DOHH2 (cell line): ENCODE results near the gene KRT38.

Source experiments
- H3F3A ChIP-seq: fragments of 200-600 bp; sonication (generic), shearing (Covaris generic); 2 replicates; pipeline ENCODE4 v1.6.0; 2016; ENCODE audit warnings: antibody characterized with exemption, mild to moderate bottlenecking; ENCODE audit not compliant: control insufficient read depth, insufficient read depth
- H3K27ac ChIP-seq: fragments of 200-600 bp; sonication (generic); 2 replicates; pipeline ENCODE4 v1.5.1; 2014; ENCODE audit warnings: low read depth, mild to moderate bottlenecking, low read length, moderate library complexity
- H3K27me3 ChIP-seq: fragments of 200-600 bp; sonication (generic); 2 replicates; pipeline ENCODE4 v1.6.1; 2014; ENCODE audit warnings: mild to moderate bottlenecking, low read length, mixed read lengths; ENCODE audit not compliant: control insufficient read depth
- H3K36me3 ChIP-seq: fragments of 200-600 bp; sonication (generic); 2 replicates; pipeline ENCODE4 v1.6.1; 2014; ENCODE audit warnings: mild to moderate bottlenecking, low read length, moderate library complexity, mixed read lengths; ENCODE audit not compliant: control insufficient read depth
- H3K4me1 ChIP-seq: fragments of 200-600 bp; sonication (generic); 2 replicates; pipeline ENCODE4 v1.6.1; 2014; ENCODE audit warnings: mild to moderate bottlenecking, low read length, mixed read lengths; ENCODE audit not compliant: control insufficient read depth
- H3K4me2 ChIP-seq: fragments of 200-600 bp; sonication (generic); 2 replicates; pipeline ENCODE4 v1.6.0; 2014; ENCODE audit warnings: mild to moderate bottlenecking, low read length, moderate library complexity
- H3K4me3 ChIP-seq: fragments of 200-600 bp; sonication (generic); 2 replicates; pipeline ENCODE4 v1.5.1; 2014; ENCODE audit warnings: mild to moderate bottlenecking, low read length, mixed read lengths
- H3K79me2 ChIP-seq: fragments of 200-600 bp; sonication (generic); 2 replicates; pipeline ENCODE4 v1.6.1; 2014; ENCODE audit warnings: mild to moderate bottlenecking, low read length, mixed read lengths; ENCODE audit not compliant: control insufficient read depth
- H3K9me2 ChIP-seq: fragments of 200-600 bp; sonication (generic); replicated peaks from 2 replicates; pipeline ENCODE4 v1.6.1; 2014; ENCODE audit warnings: mild to moderate bottlenecking, low read length, mixed read lengths; ENCODE audit not compliant: control insufficient read depth
- H3K9me3 ChIP-seq: fragments of 200-600 bp; sonication (generic); 2 replicates; pipeline ENCODE4 v1.6.1; 2014; ENCODE audit warnings: antibody characterized with exemption, low read length, mixed read lengths; ENCODE audit not compliant: control insufficient read depth, insufficient read depth
- H4K20me1 ChIP-seq: fragments of 200-600 bp; sonication (generic); 2 replicates; pipeline ENCODE4 v1.6.0; 2014; ENCODE audit warnings: low read depth, mild to moderate bottlenecking, antibody characterized with exemption, low read length, moderate library complexity; ENCODE audit not compliant: control insufficient read depth, insufficient read depth
- EZH2phosphoT487 ChIP-seq: fragments of 200-600 bp; sonication (generic); IDR thresholded peaks from 2 replicates; pipeline ENCODE4 v1.6.1; 2017; ENCODE audit warnings: borderline replicate concordance, mild to moderate bottlenecking, antibody characterized with exemption, low read length, moderate library complexity, mixed read lengths
- TF ChIP-seq, protein P1 (sequence below): fragments of 200-600 bp; sonication (generic); IDR thresholded peaks from one replicate; pipeline ENCODE4 v1.5.1; 2014; ENCODE audit warnings: antibody characterized with exemption, mild to moderate bottlenecking, low read depth, low read length; ENCODE audit not compliant: poor library complexity, severe bottlenecking

The KRT38 gene

DNA sequence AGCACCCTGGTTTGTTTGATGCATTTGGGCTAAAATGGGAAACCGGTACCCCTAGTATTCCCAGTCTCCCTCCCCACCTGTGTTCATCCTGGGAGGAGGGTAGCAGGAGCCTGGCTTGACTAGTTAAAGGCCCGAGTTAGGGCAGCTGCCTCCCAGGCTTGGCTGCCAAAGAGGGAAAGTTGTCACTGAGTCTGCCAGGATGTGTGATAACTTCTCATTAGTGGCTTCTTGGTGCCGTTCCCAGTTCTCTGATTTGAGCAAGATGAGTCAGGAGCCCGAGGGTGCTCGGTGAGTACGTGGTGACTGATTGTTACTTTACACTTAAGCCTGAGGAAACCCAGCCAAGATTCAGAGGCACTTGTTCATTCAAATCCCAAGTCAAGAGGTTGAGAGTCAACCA is 23.9 kb upstream of the KRT38 start:
- no peak overlapping the region for H3K27ac ChIP-seq
- no peaks in the 10 kb centered on the region for H3K27me3 ChIP-seq
- H3K4me2 ChIP-seq = no peak overlapping the region

DNA sequence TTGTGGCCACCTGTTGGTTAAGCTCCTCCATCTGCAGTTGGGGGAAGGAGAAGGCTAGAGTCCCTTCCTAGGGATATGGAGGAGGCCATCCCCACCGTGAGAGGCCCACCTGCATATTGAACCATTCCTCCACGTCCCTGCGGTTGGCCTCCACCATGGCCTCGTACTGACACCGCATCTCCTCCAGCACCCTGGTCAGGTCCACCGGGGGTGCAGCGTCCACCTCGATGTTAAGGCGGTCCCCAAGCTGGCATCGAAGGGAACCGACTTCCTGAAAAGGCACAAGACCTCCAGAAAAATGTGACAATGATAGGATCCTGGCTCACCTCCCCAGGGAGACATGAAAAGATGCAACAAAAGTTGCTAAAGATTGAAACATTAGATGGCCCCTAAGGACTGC is 23.4 kb upstream of the KRT38 start:
- Histone ChIP-seq H3K79me2 (no peaks in the 10 kb centered on the region), H3K4me2 (no peak overlapping the region), H3K9me2 (no peaks in the 10 kb centered on the region), H4K20me1 (no peaks in the 10 kb centered on the region), H3K27ac (no peak overlapping the region), H3K4me1 (no peaks in the 10 kb centered on the region), H3K27me3 (0 out of 2 replicates have a peak, but pooled peaks cover under 1% of the 10 kb centered on the region), H3K36me3 (no peaks in the 10 kb centered on the region), H3F3A (no peaks in the 10 kb centered on the region), H3K9me3 (no peaks in the 10 kb centered on the region), H3K4me3 (no peak overlapping the region)
- TF ChIP-seq EZH2phosphoT487 = no peak

More for the DNA sequence above, 23.9 kb upstream of the KRT38 start:
- no peak overlapping the region for H3K4me3 ChIP-seq
- H3K9me3 ChIP-seq = no peaks in the 10 kb centered on the region
- H3K4me1 ChIP-seq = no peaks in the 10 kb centered on the region
- H3K36me3 ChIP-seq = no peaks in the 10 kb centered on the region
- H3F3A ChIP-seq = no peaks in the 10 kb centered on the region
- H3K79me2 ChIP-seq = no peaks in the 10 kb centered on the region
- TF ChIP-seq, protein P1, sequence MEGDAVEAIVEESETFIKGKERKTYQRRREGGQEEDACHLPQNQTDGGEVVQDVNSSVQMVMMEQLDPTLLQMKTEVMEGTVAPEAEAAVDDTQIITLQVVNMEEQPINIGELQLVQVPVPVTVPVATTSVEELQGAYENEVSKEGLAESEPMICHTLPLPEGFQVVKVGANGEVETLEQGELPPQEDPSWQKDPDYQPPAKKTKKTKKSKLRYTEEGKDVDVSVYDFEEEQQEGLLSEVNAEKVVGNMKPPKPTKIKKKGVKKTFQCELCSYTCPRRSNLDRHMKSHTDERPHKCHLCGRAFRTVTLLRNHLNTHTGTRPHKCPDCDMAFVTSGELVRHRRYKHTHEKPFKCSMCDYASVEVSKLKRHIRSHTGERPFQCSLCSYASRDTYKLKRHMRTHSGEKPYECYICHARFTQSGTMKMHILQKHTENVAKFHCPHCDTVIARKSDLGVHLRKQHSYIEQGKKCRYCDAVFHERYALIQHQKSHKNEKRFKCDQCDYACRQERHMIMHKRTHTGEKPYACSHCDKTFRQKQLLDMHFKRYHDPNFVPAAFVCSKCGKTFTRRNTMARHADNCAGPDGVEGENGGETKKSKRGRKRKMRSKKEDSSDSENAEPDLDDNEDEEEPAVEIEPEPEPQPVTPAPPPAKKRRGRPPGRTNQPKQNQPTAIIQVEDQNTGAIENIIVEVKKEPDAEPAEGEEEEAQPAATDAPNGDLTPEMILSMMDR = no peak
- TF ChIP-seq EZH2phosphoT487 = no peak
- no peaks in the 10 kb centered on the region for H4K20me1 ChIP-seq
- H3K9me2 ChIP-seq = no peaks in the 10 kb centered on the region

DNA sequence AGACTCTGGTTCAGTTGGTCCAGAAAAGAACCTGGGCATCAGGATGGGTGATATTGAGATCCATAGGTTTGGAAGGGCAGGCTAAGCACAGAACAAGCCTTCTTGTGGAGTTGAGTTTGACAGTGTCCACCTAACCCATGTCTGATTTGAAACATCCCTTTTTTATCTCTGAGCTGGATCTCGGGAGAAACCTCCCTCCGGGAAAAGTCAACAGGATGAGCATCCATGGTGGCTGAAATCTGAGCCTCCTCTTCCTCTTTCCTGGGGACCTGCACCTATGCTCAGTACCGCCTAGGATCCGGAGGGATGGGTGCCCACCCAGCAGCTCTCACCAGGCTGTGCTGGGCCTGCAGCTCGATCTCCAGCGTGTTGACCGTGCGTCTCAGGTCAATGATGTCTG is 23.0 kb upstream of the KRT38 start:
- no peaks in the 10 kb centered on the region for H3K9me3 ChIP-seq
- 0 out of 2 replicates have a peak, but pooled peaks cover 3% of the 10 kb centered on the region for H3K27me3 ChIP-seq
- H4K20me1 ChIP-seq = no peaks in the 10 kb centered on the region
- H3K79me2 ChIP-seq = no peaks in the 10 kb centered on the region
- H3K27ac ChIP-seq = no peak overlapping the region
- TF ChIP-seq, protein P1 = no peak
- TF ChIP-seq EZH2phosphoT487 = no peak
- H3K9me2 ChIP-seq = no peaks in the 10 kb centered on the region
- no peaks in the 10 kb centered on the region for H3K36me3 ChIP-seq
- H3K4me1 ChIP-seq = no peaks in the 10 kb centered on the region
- no peak overlapping the region for H3K4me3 ChIP-seq
- H3F3A ChIP-seq = no peaks in the 10 kb centered on the region
- no peak overlapping the region for H3K4me2 ChIP-seq

DNA sequence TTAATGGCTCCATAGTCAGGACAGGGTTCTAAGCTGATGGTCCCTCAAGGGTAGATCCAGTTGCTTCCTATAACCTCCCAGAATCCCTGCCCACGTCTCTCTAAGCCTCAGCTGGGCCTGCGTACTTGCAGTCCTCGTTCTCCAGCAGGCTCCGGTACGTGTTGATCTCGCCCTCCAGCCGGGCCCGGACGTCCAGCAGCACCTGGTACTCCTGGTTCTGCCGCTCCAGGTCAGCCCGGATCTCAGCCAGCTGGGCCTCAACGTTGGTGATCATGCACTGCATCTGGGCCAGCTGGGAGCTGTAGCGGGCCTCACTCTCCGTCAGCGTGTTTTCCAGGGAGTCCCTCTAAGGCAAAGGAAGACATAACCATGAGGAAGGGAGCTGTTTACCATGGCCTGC is 21.9 kb upstream of the KRT38 start:
- Histone ChIP-seq H3K9me2 (no peaks in the 10 kb centered on the region), H3K79me2 (no peaks in the 10 kb centered on the region), H3K27ac (no peak overlapping the region), H3K9me3 (no peaks in the 10 kb centered on the region), H3F3A (no peaks in the 10 kb centered on the region), H3K4me1 (no peaks in the 10 kb centered on the region), H3K36me3 (no peaks in the 10 kb centered on the region), H3K27me3 (0 out of 2 replicates have a peak, but pooled peaks cover 3% of the 10 kb centered on the region), H4K20me1 (no peaks in the 10 kb centered on the region), H3K4me2 (no peak overlapping the region), H3K4me3 (no peak overlapping the region)
- no peak for TF ChIP-seq EZH2phosphoT487
- TF ChIP-seq, protein P1 = no peak
